RWPE2 (cell line): ENCODE data around the gene CPLX4.
A peak's percentile ranks its signal among the peaks of the same experiment; 100 is the strongest.

Experiments used
- ATAC-seq: fragments of 200-7000 bp; cut with Tn5 transposase; 3 replicates; pipeline ENCODE4 v1.9.1; 2021; ENCODE audit warnings: low read depth
- DNase-seq: peaks from one replicate; pipeline ENCODE4 v3.0.0-alpha.2; 2020; ENCODE audit warnings: low spot score
- H3K27ac ChIP-seq: fragments of 450-650 bp; 2 replicates; pipeline ENCODE4 v1.5.1; 2017; ENCODE audit warnings: mild to moderate bottlenecking; ENCODE audit not compliant: poor library complexity, severe bottlenecking
- H3K27me3 ChIP-seq: fragments of 250-450 bp; sonication (Bioruptor Pico); 2 replicates; pipeline ENCODE4 v1.5.1; 2021; ENCODE audit warnings: mild to moderate bottlenecking, moderate library complexity; ENCODE audit not compliant: insufficient read depth, poor library complexity, severe bottlenecking
- H3K36me3 ChIP-seq: fragments of 250-450 bp; sonication (Bioruptor Pico); 2 replicates; pipeline ENCODE4 v1.5.1; 2020; ENCODE audit warnings: low read depth, mild to moderate bottlenecking, moderate library complexity
- H3K4me1 ChIP-seq: fragments of 250-450 bp; sonication (Bioruptor Pico); 2 replicates; pipeline ENCODE4 v1.5.1; 2021; ENCODE audit warnings: mild to moderate bottlenecking, moderate library complexity; ENCODE audit not compliant: insufficient read depth, poor library complexity, severe bottlenecking
- H3K4me3 ChIP-seq: fragments of 250-450 bp; sonication (Bioruptor Pico); 2 replicates; pipeline ENCODE4 v1.5.1; 2021; ENCODE audit warnings: mild to moderate bottlenecking, moderate library complexity; ENCODE audit not compliant: severe bottlenecking
- H3K9me3 ChIP-seq: fragments of 250-450 bp; sonication (Bioruptor Pico); 2 replicates; pipeline ENCODE4 v1.5.1; 2021; ENCODE audit warnings: mild to moderate bottlenecking, moderate library complexity; ENCODE audit not compliant: severe bottlenecking
- CTCF ChIP-seq: fragments of 450-650 bp; IDR thresholded peaks from one replicate; pipeline ENCODE4 v1.5.1; 2017; ENCODE audit warnings: mild to moderate bottlenecking, moderate library complexity; ENCODE audit not compliant: poor library complexity, severe bottlenecking

CPLX4 gene

GRCh38 chr18:59358414-59358711 is 39.9 kb upstream of the CPLX4 start:
- peaks cover 6% of the 10 kb centered on the region for H3K4me1 ChIP-seq
- no peak for DNase-seq
- no peaks in the 10 kb centered on the region for H3K9me3 ChIP-seq
- no peaks in the 10 kb centered on the region for H3K27me3 ChIP-seq
- H3K4me3 ChIP-seq, result peak overlapping the region; percentile 79
- ATAC-seq, result no peak
- peak overlapping the region; percentile 67 for H3K27ac ChIP-seq
- no peak for TF ChIP-seq CTCF
- H3K36me3 ChIP-seq, result peaks cover 41% of the 10 kb centered on the region

- Histone ChIP-seq H3K4me1 (peaks cover 6% of the 10 kb centered on the region), H3K9me3 (no peaks in the 10 kb centered on the region), H3K4me3 (peak overlapping the region; percentile 79), H3K27ac (peak overlapping the region; percentile 67), H3K36me3 (peaks cover 46% of the 10 kb centered on the region), H3K27me3 (no peaks in the 10 kb centered on the region)
- TF ChIP-seq CTCF, result no peak
- ATAC-seq (no peak), DNase-seq (no peak)
These were observed 39.5 kb upstream of the CPLX4 start for GRCh38 chr18:59357928-59358327.

GRCh38 chr18:59354731-59355130 is 36.3 kb upstream of the CPLX4 start:
- TF ChIP-seq CTCF, result no peak
- Histone ChIP-seq H3K4me3 (no peak overlapping the region), H3K4me1 (peaks cover 6% of the 10 kb centered on the region), H3K27me3 (no peaks in the 10 kb centered on the region), H3K9me3 (no peaks in the 10 kb centered on the region), H3K27ac (no peak overlapping the region), H3K36me3 (peaks cover 78% of the 10 kb centered on the region)
- no peak for DNase-seq
- no peak for ATAC-seq

GRCh38 chr18:59353079-59353680 is 34.7 kb upstream of the CPLX4 start:
- no peak overlapping the region for H3K27ac ChIP-seq
- peaks cover 93% of the 10 kb centered on the region for H3K36me3 ChIP-seq
- no peak for TF ChIP-seq CTCF
- H3K9me3 ChIP-seq, result no peaks in the 10 kb centered on the region
- no peak for DNase-seq
- ATAC-seq, result no peak
- peaks cover 6% of the 10 kb centered on the region for H3K4me1 ChIP-seq
- no peaks in the 10 kb centered on the region for H3K27me3 ChIP-seq
- H3K4me3 ChIP-seq, result no peak overlapping the region

GRCh38 chr18:59352250-59352855 is 33.9 kb upstream of the CPLX4 start:
- no peak for ATAC-seq
- no peaks in the 10 kb centered on the region for H3K9me3 ChIP-seq
- no peak for DNase-seq
- no peak for TF ChIP-seq CTCF
- no peak overlapping the region for H3K27ac ChIP-seq
- H3K27me3 ChIP-seq, result no peaks in the 10 kb centered on the region
- peaks cover 4% of the 10 kb centered on the region for H3K4me1 ChIP-seq
- H3K36me3 ChIP-seq, result peaks cover 100% of the 10 kb centered on the region
- H3K4me3 ChIP-seq, result no peak overlapping the region
